Panc1 (cell line): ENCODE data around the gene EP400. TPM values are rescaled to one million over a fixed set of nuclear protein-coding genes. Genes with fewer than 3 reads are reported as not detected.
A peak's percentile ranks its signal among the peaks of the same experiment; 100 is the strongest.

Experiments
- ATAC-seq: fragments of 200-7000 bp; cut with Tn5 transposase; 2 replicates; pipeline ENCODE4 v1.9.1; 2020; ENCODE audit warnings: mild to moderate bottlenecking, moderate library complexity
- BruUV-seq: library from RNA; stranded (reverse); fragments of 400-500 nt; replicated peaks from 2 replicates; lab custom pipeline; 2021; lab: Mats Ljungman, UMichigan
- CTCF ChIA-PET: fragments of 300-600 bp; sonication (Branson Sonifier 250); formaldehyde crosslinking; loops from one replicate; lab custom pipeline; 2022; ENCODE audit warnings: antibody characterized with exemption; lab: Charles Lee
- POLR2A ChIA-PET: fragments of 300-600 bp; sonication (Branson Sonifier 250); formaldehyde crosslinking; loops from one replicate; lab custom pipeline; 2022; ENCODE audit warnings: antibody characterized with exemption; lab: Charles Lee
- DNase-seq: peaks from one replicate; pipeline ENCODE4 v3.0.0-alpha.2; 2010; ENCODE audit warnings: low read depth, low spot score
- H3K27ac ChIP-seq: 2 replicates; pipeline ENCODE4 v1.5.1; 2011; ENCODE audit warnings: mild to moderate bottlenecking, low read length, inconsistent platforms
- H3K27me3 ChIP-seq: fragments of 200-500 bp; sonication (Bioruptor generic); 2 replicates; pipeline ENCODE4 v1.6.0; 2014; ENCODE audit warnings: low read length, inconsistent platforms; ENCODE audit not compliant: control insufficient read depth, insufficient read depth
- H3K36me3 ChIP-seq: fragments of 200-500 bp; sonication (Bioruptor generic); 2 replicates; pipeline ENCODE4 v1.5.1; 2014; ENCODE audit warnings: inconsistent platforms, mild to moderate bottlenecking, low read length, moderate library complexity; ENCODE audit not compliant: control insufficient read depth, insufficient read depth
- H3K4me1 ChIP-seq: 2 replicates; pipeline ENCODE4 v1.5.1; 2011; ENCODE audit warnings: inconsistent platforms, mild to moderate bottlenecking, low read length, moderate library complexity; ENCODE audit not compliant: control insufficient read depth, insufficient read depth
- H3K4me3 ChIP-seq, 2 experiments: 2 replicates each; pipeline ENCODE4 v1.5.1; 2011 to 2012; ENCODE audit warnings: low read depth in 2 of 2, low read length in 2 of 2, mild to moderate bottlenecking in 2 of 2, inconsistent platforms in 1 of 2, moderate library complexity in 1 of 2
- H3K9me3 ChIP-seq: fragments of 200-500 bp; sonication (Bioruptor generic); 2 replicates; pipeline ENCODE4 v1.5.1; 2014; ENCODE audit warnings: low read depth, mild to moderate bottlenecking, inconsistent platforms, low read length, moderate library complexity; ENCODE audit not compliant: control insufficient read depth, insufficient read depth
- CTCF ChIP-seq: fragments of 450-650 bp; IDR thresholded peaks from 2 replicates; pipeline ENCODE4 v1.5.1; 2017; ENCODE audit warnings: mild to moderate bottlenecking
- POLR2AphosphoS5 ChIP-seq: IDR thresholded peaks from 2 replicates; pipeline ENCODE4 v1.6.1; 2012; ENCODE audit warnings: mild to moderate bottlenecking, low read depth, low read length, moderate library complexity
- SIN3A ChIP-seq: IDR thresholded peaks from 2 replicates; pipeline ENCODE4 v1.6.1; 2012; ENCODE audit warnings: low read depth, mild to moderate bottlenecking, low read length, moderate library complexity, borderline replicate concordance; ENCODE audit not compliant: insufficient read depth
- TCF7L2 ChIP-seq: IDR thresholded peaks from 2 replicates; pipeline ENCODE4 v1.6.1; 2011; ENCODE audit warnings: mild to moderate bottlenecking, low read depth, low read length, inconsistent platforms
- in situ Hi-C: cut with HindIII; loops from 2 replicates; pipeline ENCODE4 v1.10.0; 2016; ENCODE audit warnings: low sequenced_read_pairs, low pct_unique_long_range_greater_than_20kb
- intact Hi-C: fragments of 100-400 bp; cut with micrococcal nuclease; formaldehyde crosslinking; loops from one replicate; pipeline ENCODE4 v1.10.0; 2022; ENCODE audit not compliant: unreplicated experiment
- total RNA-seq: library from RNA; stranded (reverse); gene quantifications from one replicate; pipeline ENCODE4 v1.2.1, GENCODE V29; 2021; ENCODE audit not compliant: unreplicated experiment
- TF ChIP-seq, protein P1 (sequence below), 2 experiments: IDR thresholded peaks; 2 replicates each; pipeline ENCODE4 v1.6.1; 2011 to 2012; ENCODE audit warnings: low read depth in 2 of 2, control low read depth in 1 of 2, low read length in 1 of 2, mild to moderate bottlenecking in 1 of 2, moderate library complexity in 1 of 2; ENCODE audit not compliant: insufficient read depth in 1 of 2

EP400 gene
- total RNA-seq, 1 experiment from 2014 or later: 59.4 TPM

DNA sequence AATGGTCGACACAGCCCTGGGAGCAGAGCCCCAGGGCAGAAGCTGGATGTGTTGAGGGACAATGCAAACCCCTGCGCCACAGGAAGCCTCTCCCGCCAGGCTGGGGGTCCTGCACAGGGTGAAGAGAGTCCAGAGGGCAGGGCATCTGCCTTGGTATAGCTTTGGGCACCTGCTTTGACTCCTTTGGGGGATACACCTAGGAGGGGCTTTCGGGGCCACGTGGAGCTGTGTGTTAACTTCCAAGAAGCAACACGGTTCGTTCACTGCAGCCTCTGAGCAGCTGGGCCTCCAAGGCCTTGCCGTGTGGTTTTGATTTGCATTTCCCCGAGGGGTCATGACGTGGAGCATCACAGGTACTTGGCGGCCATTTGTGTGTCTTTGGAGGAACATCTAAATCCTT lies 26.5 kb upstream of the EP400 start:
- Histone ChIP-seq H3K27me3 (no peaks in the 10 kb centered on the region), H3K27ac (no peak overlapping the region), H3K36me3 (no peaks in the 10 kb centered on the region), H3K4me3 (no peak overlapping the region), H3K4me1 (no peaks in the 10 kb centered on the region), H3K9me3 (no peaks in the 10 kb centered on the region)
- ChIA-PET POLR2A (no interaction called here), CTCF (no interaction called here)
- ATAC-seq: no peak
- DNase-seq: no peak
- intact Hi-C loops: no loop called here
- in situ Hi-C loops: no loop called here
- no TSS peak for BruUV-seq
- TF ChIP-seq SIN3A (0 out of 2 replicates have a peak, but pooled peaks have one; percentile 26), POLR2AphosphoS5 (no peak), CTCF (no peak), TCF7L2 (no peak)
- TF ChIP-seq, protein P1, sequence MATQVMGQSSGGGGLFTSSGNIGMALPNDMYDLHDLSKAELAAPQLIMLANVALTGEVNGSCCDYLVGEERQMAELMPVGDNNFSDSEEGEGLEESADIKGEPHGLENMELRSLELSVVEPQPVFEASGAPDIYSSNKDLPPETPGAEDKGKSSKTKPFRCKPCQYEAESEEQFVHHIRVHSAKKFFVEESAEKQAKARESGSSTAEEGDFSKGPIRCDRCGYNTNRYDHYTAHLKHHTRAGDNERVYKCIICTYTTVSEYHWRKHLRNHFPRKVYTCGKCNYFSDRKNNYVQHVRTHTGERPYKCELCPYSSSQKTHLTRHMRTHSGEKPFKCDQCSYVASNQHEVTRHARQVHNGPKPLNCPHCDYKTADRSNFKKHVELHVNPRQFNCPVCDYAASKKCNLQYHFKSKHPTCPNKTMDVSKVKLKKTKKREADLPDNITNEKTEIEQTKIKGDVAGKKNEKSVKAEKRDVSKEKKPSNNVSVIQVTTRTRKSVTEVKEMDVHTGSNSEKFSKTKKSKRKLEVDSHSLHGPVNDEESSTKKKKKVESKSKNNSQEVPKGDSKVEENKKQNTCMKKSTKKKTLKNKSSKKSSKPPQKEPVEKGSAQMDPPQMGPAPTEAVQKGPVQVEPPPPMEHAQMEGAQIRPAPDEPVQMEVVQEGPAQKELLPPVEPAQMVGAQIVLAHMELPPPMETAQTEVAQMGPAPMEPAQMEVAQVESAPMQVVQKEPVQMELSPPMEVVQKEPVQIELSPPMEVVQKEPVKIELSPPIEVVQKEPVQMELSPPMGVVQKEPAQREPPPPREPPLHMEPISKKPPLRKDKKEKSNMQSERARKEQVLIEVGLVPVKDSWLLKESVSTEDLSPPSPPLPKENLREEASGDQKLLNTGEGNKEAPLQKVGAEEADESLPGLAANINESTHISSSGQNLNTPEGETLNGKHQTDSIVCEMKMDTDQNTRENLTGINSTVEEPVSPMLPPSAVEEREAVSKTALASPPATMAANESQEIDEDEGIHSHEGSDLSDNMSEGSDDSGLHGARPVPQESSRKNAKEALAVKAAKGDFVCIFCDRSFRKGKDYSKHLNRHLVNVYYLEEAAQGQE (IDR thresholded peaks at IDR 0.05; ENCODE audit: insufficient read depth in 1 of 2, low read depth in 2 of 2, low read length in 1 of 2): no peak

DNA sequence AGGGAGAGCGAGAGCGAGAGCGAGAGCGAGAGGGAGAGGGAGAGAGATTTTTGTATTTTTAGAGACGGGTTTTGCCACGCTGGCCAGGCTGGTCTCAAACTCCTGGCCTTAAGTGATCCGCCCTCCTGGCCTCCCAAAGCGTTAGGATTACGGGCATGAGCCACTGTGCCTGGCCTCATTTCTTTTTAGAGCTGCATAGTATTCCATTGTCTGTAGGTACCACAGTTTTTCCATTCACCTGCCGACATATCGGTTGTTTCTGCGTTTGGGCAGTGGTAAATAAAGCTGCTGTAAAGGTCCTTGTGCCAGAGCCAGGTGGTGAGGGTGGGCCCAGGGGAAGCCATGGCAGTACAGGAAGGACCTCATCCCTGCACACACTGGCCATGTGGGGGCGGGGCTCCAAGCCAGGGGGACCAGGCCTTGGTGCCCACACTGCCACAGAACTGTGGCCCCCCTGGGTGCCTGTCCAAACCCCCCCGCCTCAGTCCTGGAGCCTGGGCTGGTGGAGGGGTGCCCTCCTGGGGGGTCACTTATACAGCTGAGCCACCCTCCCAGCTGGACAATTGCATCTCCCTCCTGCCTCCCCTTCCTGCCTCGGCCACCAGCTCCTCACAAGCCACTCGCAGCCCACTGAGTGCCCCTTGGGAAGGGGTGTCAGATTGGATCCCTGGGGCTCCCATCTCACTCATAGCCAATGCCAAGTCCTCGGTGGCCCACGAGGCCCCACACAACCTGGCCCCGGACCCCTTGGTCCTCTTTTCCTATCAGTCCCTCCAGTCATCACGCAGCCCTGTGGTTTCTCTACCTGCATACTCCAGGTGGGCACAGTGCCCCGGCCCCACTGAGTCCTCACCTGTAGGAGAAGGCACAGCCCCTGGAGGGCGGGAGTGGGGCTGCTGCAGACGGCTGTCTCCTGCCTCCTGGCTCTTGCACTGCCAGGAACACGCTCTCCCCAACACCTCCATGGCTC lies 22.3 kb upstream of the EP400 start:
- POLR2A ChIA-PET: no interaction called here
- TF ChIP-seq TCF7L2: no peak
- DNase-seq: no peak
- Histone ChIP-seq H3K27ac (peak overlapping the region; percentile 82), H3K4me1 (no peaks in the 10 kb centered on the region), H3K9me3 (no peaks in the 10 kb centered on the region), H3K36me3 (peaks cover 7% of the 10 kb centered on the region), H3K4me3 (peak overlapping the region; percentile 62 to 66; a peak in 3 of 4 replicates), H3K27me3 (no peaks in the 10 kb centered on the region)
- BruUV-seq: TSS peak; percentile 95
- in situ Hi-C loops (no loop called here), intact Hi-C loops (no loop called here)
- no peak for ATAC-seq
- CTCF ChIA-PET: interaction anchor here (0.6 kb wide), 1 partner anchor 147 kb away, joined by 8 read pairs; no protein-coding TSS in a partner anchor
